Neural progenitor cell (in vitro differentiated cells): ENCODE measurements around the gene ZC3H18. TPM values are rescaled to one million over a fixed set of nuclear protein-coding genes. Genes with fewer than 3 reads are reported as not detected.

Experiments
- DNase-seq: peaks from one replicate; pipeline ENCODE4 v3.0.0-alpha.2; 2016; ENCODE audit warnings: low spot score
- H2AFZ ChIP-seq: fragments of 200-600 bp; sonication (generic); replicated peaks from 2 replicates; pipeline ENCODE4 v1.6.1; 2016; ENCODE audit warnings: antibody characterized with exemption
- H3F3A ChIP-seq: fragments of 200-600 bp; sonication (generic); 2 replicates; pipeline ENCODE4 v1.6.1; 2016; ENCODE audit warnings: antibody characterized with exemption, low read depth
- H3K27ac ChIP-seq: fragments of 200-600 bp; sonication (generic); 2 replicates; pipeline ENCODE4 v1.5.1; 2016; ENCODE audit warnings: mild to moderate bottlenecking
- H3K27me3 ChIP-seq: fragments of 200-600 bp; sonication (generic); 2 replicates; pipeline ENCODE4 v1.6.1; 2016; ENCODE audit warnings: mild to moderate bottlenecking, moderate library complexity
- H3K36me3 ChIP-seq: fragments of 200-600 bp; sonication (generic); 2 replicates; pipeline ENCODE4 v1.5.1; 2016
- H3K4me1 ChIP-seq: fragments of 200-600 bp; sonication (generic); 2 replicates; pipeline ENCODE4 v1.6.1; 2016; ENCODE audit warnings: mixed run types
- H3K4me2 ChIP-seq: fragments of 200-600 bp; sonication (generic); 2 replicates; pipeline ENCODE4 v1.6.1; 2016
- H3K4me3 ChIP-seq: fragments of 200-600 bp; sonication (generic); 2 replicates; pipeline ENCODE4 v1.5.1; 2016
- H3K79me2 ChIP-seq: fragments of 200-600 bp; sonication (generic); 2 replicates; pipeline ENCODE4 v1.6.1; 2016; ENCODE audit warnings: low read depth
- H3K9ac ChIP-seq: fragments of 200-600 bp; sonication (generic); 2 replicates; pipeline ENCODE4 v1.6.1; 2016
- H3K9me3 ChIP-seq: fragments of 200-600 bp; sonication (generic); 2 replicates; pipeline ENCODE4 v1.5.1; 2016; ENCODE audit warnings: low read depth
- H4K20me1 ChIP-seq: fragments of 200-600 bp; sonication (generic); 2 replicates; pipeline ENCODE4 v1.6.1; 2016; ENCODE audit warnings: low read depth
- H3K27ac Mint-ChIP-seq: 3 replicates; pipeline ENCODE4 v1.8.0; 2021; ENCODE audit warnings: mixed read lengths
- H3K27me3 Mint-ChIP-seq: 2 replicates; pipeline ENCODE4 v1.8.0; 2022; ENCODE audit warnings: low read depth, mild to moderate bottlenecking, inconsistent platforms, moderate library complexity, mixed read lengths; ENCODE audit not compliant: insufficient read depth
- H3K36me3 Mint-ChIP-seq: 3 replicates; pipeline ENCODE4 v1.8.0; 2021; ENCODE audit warnings: mixed read lengths
- H3K4me1 Mint-ChIP-seq: 3 replicates; pipeline ENCODE4 v1.8.0; 2021; ENCODE audit warnings: mixed read lengths
- H3K4me3 Mint-ChIP-seq: 3 replicates; pipeline ENCODE4 v1.8.0; 2021; ENCODE audit warnings: mild to moderate bottlenecking, moderate library complexity, mixed read lengths
- H3K9me3 Mint-ChIP-seq: 3 replicates; pipeline ENCODE4 v1.8.0; 2020; ENCODE audit warnings: mixed read lengths
- EZH2 ChIP-seq: fragments of 200-600 bp; sonication (generic); IDR thresholded peaks from 2 replicates; pipeline ENCODE4 v1.6.1; 2017; ENCODE audit warnings: antibody characterized with exemption, mild to moderate bottlenecking, moderate library complexity
- EZH2phosphoT487 ChIP-seq: fragments of 200-600 bp; sonication (generic); IDR thresholded peaks from 2 replicates; pipeline ENCODE4 v1.6.1; 2017; ENCODE audit warnings: antibody characterized with exemption
- total RNA-seq: library from RNA; depleted of rRNA; stranded (reverse); fragments of >200 nt; gene quantifications from 2 replicates; pipeline ENCODE4 v1.2.3, GENCODE V29; 2015; ENCODE audit warnings: low replicate concordance
- TF ChIP-seq, protein P1 (sequence below): fragments of 200-600 bp; sonication (generic); IDR thresholded peaks from 2 replicates; pipeline ENCODE4 v1.5.1; 2017; ENCODE audit warnings: antibody characterized with exemption, mild to moderate bottlenecking

Gene ZC3H18
- total RNA-seq, 1 donor from 2014 or later, result 24.2 TPM

DNA sequence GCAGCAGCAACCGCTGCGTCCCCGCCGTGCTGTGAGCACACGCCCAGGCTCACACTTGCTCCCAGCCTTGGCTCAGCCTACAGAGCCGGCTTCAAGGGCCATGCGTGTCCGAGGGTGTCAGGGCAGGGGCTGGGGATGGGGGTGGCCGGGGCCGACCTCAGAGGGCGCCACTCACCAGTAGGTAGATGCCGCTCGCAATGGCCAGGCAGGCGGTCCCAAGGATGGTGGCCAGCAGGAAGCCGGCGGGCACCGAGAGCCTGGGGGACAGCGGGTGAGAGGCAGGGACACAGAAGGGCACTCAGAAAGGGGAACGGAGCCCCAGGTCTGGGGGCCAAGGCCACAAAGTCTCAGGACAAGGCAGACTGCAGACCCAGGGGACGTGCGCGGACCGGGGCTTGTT lies 75.7 kb downstream of the ZC3H18 start:
- Mint-ChIP-seq H3K27me3 (peaks cover 11% of the 10 kb centered on the region), H3K4me1 (peaks cover 27% of the 10 kb centered on the region), H3K4me3 (no peak overlapping the region), H3K9me3 (no peaks in the 10 kb centered on the region), H3K27ac (no peak overlapping the region), H3K36me3 (no peaks in the 10 kb centered on the region)
- no peak overlapping the region for H3K4me3 ChIP-seq
- H3K4me2 ChIP-seq, result no peak overlapping the region
- no peak overlapping the region for H3K27ac ChIP-seq
- no peak for TF ChIP-seq EZH2phosphoT487
- TF ChIP-seq, protein P1, sequence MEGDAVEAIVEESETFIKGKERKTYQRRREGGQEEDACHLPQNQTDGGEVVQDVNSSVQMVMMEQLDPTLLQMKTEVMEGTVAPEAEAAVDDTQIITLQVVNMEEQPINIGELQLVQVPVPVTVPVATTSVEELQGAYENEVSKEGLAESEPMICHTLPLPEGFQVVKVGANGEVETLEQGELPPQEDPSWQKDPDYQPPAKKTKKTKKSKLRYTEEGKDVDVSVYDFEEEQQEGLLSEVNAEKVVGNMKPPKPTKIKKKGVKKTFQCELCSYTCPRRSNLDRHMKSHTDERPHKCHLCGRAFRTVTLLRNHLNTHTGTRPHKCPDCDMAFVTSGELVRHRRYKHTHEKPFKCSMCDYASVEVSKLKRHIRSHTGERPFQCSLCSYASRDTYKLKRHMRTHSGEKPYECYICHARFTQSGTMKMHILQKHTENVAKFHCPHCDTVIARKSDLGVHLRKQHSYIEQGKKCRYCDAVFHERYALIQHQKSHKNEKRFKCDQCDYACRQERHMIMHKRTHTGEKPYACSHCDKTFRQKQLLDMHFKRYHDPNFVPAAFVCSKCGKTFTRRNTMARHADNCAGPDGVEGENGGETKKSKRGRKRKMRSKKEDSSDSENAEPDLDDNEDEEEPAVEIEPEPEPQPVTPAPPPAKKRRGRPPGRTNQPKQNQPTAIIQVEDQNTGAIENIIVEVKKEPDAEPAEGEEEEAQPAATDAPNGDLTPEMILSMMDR, result no peak
- TF ChIP-seq EZH2, result no peak
- peaks cover 5% of the 10 kb centered on the region for H3K4me1 ChIP-seq
- H3K36me3 ChIP-seq, result no peaks in the 10 kb centered on the region
- peaks cover 9% of the 10 kb centered on the region for H4K20me1 ChIP-seq
- H2AFZ ChIP-seq, result no peak overlapping the region
- H3K9me3 ChIP-seq, result no peaks in the 10 kb centered on the region
- peaks cover 8% of the 10 kb centered on the region for H3K79me2 ChIP-seq
- no peak for DNase-seq
- no peak overlapping the region for H3K9ac ChIP-seq
- no peaks in the 10 kb centered on the region for H3F3A ChIP-seq
- H3K27me3 ChIP-seq, result no peaks in the 10 kb centered on the region

DNA sequence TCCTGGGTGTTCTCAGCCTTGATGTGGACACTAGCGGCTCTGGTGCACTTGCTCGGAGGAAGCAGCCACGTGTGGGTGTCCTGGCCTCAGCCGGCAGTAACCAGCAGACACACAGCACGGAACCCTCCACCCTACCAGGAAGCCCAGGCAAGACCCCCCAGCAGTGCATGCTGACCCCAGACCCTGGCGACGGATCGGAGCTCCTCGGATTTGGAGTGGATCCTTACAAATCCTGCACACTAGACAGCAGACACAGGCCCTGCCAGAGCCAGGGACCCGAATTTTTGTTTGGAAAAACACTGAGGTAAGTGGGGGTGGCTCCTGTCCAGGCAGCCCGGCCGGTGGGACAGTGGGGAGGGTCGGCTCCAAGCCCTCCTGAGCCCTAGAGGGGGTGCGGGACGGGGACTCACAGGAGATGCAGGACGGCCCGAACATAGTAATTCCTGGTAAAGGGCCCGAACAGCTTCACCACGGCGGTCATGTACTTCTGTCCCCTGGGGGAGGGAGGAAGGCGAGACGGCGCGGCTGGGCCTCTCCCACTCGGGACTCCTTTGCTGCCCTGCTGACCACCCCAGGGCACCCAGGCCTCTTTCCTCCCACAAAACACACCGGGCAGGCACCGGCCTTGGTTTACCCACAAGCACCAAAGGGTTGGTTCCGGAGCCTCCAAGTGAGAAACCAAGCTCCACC lies 76.3 kb downstream of the ZC3H18 start:
- H3K27ac Mint-ChIP-seq, result no peak overlapping the region
- TF ChIP-seq, protein P1, result no peak
- TF ChIP-seq EZH2, result no peak
- no peak for TF ChIP-seq EZH2phosphoT487
- Histone ChIP-seq H3K27ac (no peak overlapping the region), H3K4me1 (peaks cover 10% of the 10 kb centered on the region), H3K36me3 (no peaks in the 10 kb centered on the region), H3K27me3 (no peaks in the 10 kb centered on the region), H3K4me2 (no peak overlapping the region), H3K9ac (no peak overlapping the region), H3K4me3 (no peak overlapping the region), H3K9me3 (no peaks in the 10 kb centered on the region), H2AFZ (no peak overlapping the region), H3K79me2 (peaks cover 8% of the 10 kb centered on the region), H4K20me1 (peaks cover 14% of the 10 kb centered on the region), H3F3A (no peaks in the 10 kb centered on the region)
- H3K27me3 Mint-ChIP-seq, result peaks cover 11% of the 10 kb centered on the region
- H3K9me3 Mint-ChIP-seq, result no peaks in the 10 kb centered on the region
- peaks cover 31% of the 10 kb centered on the region for H3K4me1 Mint-ChIP-seq
- H3K36me3 Mint-ChIP-seq, result no peaks in the 10 kb centered on the region
- DNase-seq, result no peak
- no peak overlapping the region for H3K4me3 Mint-ChIP-seq

DNA sequence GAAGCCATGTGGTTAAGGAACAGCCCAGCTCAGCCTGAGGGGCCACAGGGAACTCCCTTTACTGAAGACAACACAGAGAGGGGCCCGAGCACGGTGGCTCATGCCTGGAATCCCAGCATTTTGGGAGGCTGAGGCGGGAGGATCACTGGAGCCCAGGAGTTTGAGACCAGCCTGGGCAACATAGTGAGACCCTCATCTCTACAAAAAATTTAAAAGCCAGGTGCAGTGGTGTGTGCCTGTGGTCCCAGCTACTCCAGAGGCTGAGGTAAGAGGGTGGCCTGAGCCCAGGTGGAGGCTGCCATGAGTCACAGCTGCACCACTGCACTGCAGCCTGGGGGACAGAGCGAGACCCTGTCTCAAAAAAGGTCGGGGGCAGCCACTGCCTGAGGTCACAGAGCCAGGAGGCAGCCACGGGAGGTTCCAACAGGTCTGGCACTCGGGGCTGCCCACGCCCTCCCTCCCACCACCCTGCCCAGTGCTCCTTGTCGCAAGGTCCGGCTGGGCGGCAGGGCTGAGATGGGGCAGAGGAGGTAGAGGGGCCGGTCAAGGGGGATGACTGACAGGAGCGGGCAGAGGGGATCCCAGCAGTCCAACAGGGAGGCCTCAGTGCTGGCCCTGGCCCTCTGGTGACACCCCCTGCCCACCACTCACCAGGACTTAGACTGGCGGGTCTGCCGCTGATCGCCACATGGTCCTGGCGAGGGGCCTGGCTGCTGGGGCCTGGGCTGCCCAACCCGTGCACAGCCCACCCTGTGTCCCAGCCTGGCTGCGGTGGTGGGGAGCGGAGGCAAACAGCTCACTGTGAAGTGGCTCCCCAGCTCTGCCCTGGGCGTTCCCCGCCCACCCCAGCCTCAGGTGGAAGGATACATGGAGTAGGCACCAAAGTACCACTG lies 77.2 kb downstream of the ZC3H18 start:
- peaks cover 20% of the 10 kb centered on the region for H4K20me1 ChIP-seq
- peaks cover 10% of the 10 kb centered on the region for H3K27me3 Mint-ChIP-seq
- no peak overlapping the region for H3K27ac Mint-ChIP-seq
- H3K36me3 ChIP-seq, result no peaks in the 10 kb centered on the region
- peaks cover 10% of the 10 kb centered on the region for H3K4me1 ChIP-seq
- H3K36me3 Mint-ChIP-seq, result no peaks in the 10 kb centered on the region
- no peak overlapping the region for H3K4me3 ChIP-seq
- H3K9ac ChIP-seq, result no peak overlapping the region
- peaks cover 32% of the 10 kb centered on the region for H3K4me1 Mint-ChIP-seq
- no peaks in the 10 kb centered on the region for H3K9me3 Mint-ChIP-seq
- H3K27me3 ChIP-seq, result no peaks in the 10 kb centered on the region
- peaks cover 6% of the 10 kb centered on the region for H3F3A ChIP-seq
- no peak overlapping the region for H3K4me3 Mint-ChIP-seq
- no peak overlapping the region for H3K27ac ChIP-seq
- no peak overlapping the region for H3K4me2 ChIP-seq
- TF ChIP-seq, protein P1, result no peak
- TF ChIP-seq EZH2, result no peak
- no peak for TF ChIP-seq EZH2phosphoT487
- H3K79me2 ChIP-seq, result peaks cover 8% of the 10 kb centered on the region
- no peaks in the 10 kb centered on the region for H3K9me3 ChIP-seq
- H2AFZ ChIP-seq, result no peak overlapping the region
- no peak for DNase-seq
